B cell (primary cell): ENCODE measurements around the gene MAGI2. TPM values are rescaled to one million over a fixed set of nuclear protein-coding genes. Genes with fewer than 3 reads are reported as not detected.

ENCODE experiments used
- ATAC-seq: fragments of 200-7000 bp; cut with Tn5 transposase; one replicate; pipeline ENCODE4 v1.10.0; 2021; ENCODE audit warnings: low read depth, mild to moderate bottlenecking, moderate number of reproducible peaks, moderate library complexity
- CTCF ChIA-PET: fragments of 350-600 bp; sonication (Branson Sonifier 250); formaldehyde crosslinking; loops from one replicate; lab custom pipeline; 2021; ENCODE audit warnings: antibody characterized with exemption, inconsistent platforms; lab: Charles Lee
- POLR2A ChIA-PET: fragments of 350-600 bp; sonication (Branson Sonifier 250); formaldehyde crosslinking; loops from one replicate; lab custom pipeline; 2021; ENCODE audit warnings: antibody characterized with exemption; lab: Charles Lee
- DNase-seq: peaks from one replicate; pipeline ENCODE4 v3.0.0; 2013
- H2AFZ ChIP-seq: 2 replicates; pipeline ENCODE4 v1.6.1; 2012; ENCODE audit warnings: mild to moderate bottlenecking, low read depth, low read length; ENCODE audit not compliant: insufficient read depth, poor library complexity, severe bottlenecking
- H3K27ac ChIP-seq, 2 donors: 1 replicate in 1 of 2; 2 replicates in 1 of 2; pipeline ENCODE4 v1.5.1; 2012 to 2013; ENCODE audit warnings: low read length in 2 of 2, mild to moderate bottlenecking in 2 of 2, moderate library complexity in 1 of 2
- H3K27me3 ChIP-seq, 4 experiments: fragments of 200-600 bp in 1 of 4; sonication (generic) in 1 of 4; replicated peaks in 1 of 4; 1 replicate in 2 of 4; 2 replicates in 2 of 4; pipeline versions ENCODE4 v1.6.1 to v1.7.0; 2013 to 2016; ENCODE audit warnings: low read length in 3 of 4, mild to moderate bottlenecking in 2 of 4, mixed read lengths in 1 of 4, moderate library complexity in 1 of 4; ENCODE audit not compliant: insufficient read depth in 4 of 4, control insufficient read depth in 3 of 4; ENCODE audit errors: control extremely low read depth in 1 of 4
- H3K36me3 ChIP-seq, 2 experiments: replicated peaks in 1 of 2; 1 replicate in 1 of 2; 2 replicates in 1 of 2; pipeline versions ENCODE4 v1.6.1 to v1.7.1; 2013; ENCODE audit warnings: low read length in 1 of 2; ENCODE audit not compliant: insufficient read depth in 2 of 2, control insufficient read depth in 1 of 2; ENCODE audit errors: control extremely low read depth in 1 of 2, extremely low read depth in 1 of 2
- H3K4me1 ChIP-seq, 2 donors: fragments of 200-600 bp in 1 of 2; sonication (generic) in 1 of 2; 1 replicate in 1 of 2; 2 replicates in 1 of 2; pipeline versions ENCODE4 v1.5.1 to v1.6.1; 2013 to 2017; ENCODE audit warnings: low read length in 2 of 2; ENCODE audit not compliant: control insufficient read depth in 2 of 2, insufficient read depth in 2 of 2
- H3K4me2 ChIP-seq: replicated peaks from 2 replicates; pipeline ENCODE3; 2012; ENCODE audit warnings: mild to moderate bottlenecking, low read depth, low read length; ENCODE audit not compliant: poor library complexity, severe bottlenecking
- H3K4me3 ChIP-seq, 5 experiments: fragments of 200-600 bp in 1 of 5; sonication (generic) in 1 of 5; 1 replicate in 3 of 5; 2 replicates in 2 of 5; pipeline versions ENCODE4 v1.5.1 to v1.7.0; 2011 to 2016; ENCODE audit warnings: low read length in 4 of 5, mild to moderate bottlenecking in 4 of 5, low read depth in 2 of 5, control low read depth in 1 of 5, moderate library complexity in 1 of 5; ENCODE audit not compliant: insufficient read depth in 1 of 5; ENCODE audit errors: control extremely low read depth in 1 of 5, extremely low read depth in 1 of 5
- H3K79me2 ChIP-seq: fragments of 200-600 bp; sonication (generic); one replicate; pipeline ENCODE4 v1.6.0; 2016; ENCODE audit warnings: low read length; ENCODE audit not compliant: control insufficient read depth, insufficient read depth
- H3K9ac ChIP-seq: fragments of 200-600 bp; sonication (generic); 2 replicates; pipeline ENCODE4 v1.6.1; 2017; ENCODE audit warnings: mild to moderate bottlenecking, low read length, moderate library complexity
- H3K9me3 ChIP-seq, 3 donors: one replicate each; pipeline versions ENCODE4 v1.6.1 to v1.7.1; 2013; ENCODE audit warnings: low read length in 2 of 3; ENCODE audit not compliant: control insufficient read depth in 2 of 3, insufficient read depth in 1 of 3; ENCODE audit errors: control extremely low read depth in 1 of 3
- H4K20me1 ChIP-seq: 2 replicates; pipeline ENCODE4 v1.6.0; 2012; ENCODE audit warnings: mild to moderate bottlenecking, low read length; ENCODE audit not compliant: insufficient read depth, control insufficient read depth, poor library complexity, severe bottlenecking
- H3K27ac Mint-ChIP-seq: one replicate; pipeline ENCODE4 v1.8.0; 2021; ENCODE audit warnings: mixed read lengths
- H3K27me3 Mint-ChIP-seq: one replicate; pipeline ENCODE4 v1.8.0; 2021; ENCODE audit warnings: mixed read lengths
- H3K4me1 Mint-ChIP-seq: one replicate; pipeline ENCODE4 v1.8.0; 2021; ENCODE audit warnings: mixed read lengths
- H3K4me3 Mint-ChIP-seq: one replicate; pipeline ENCODE4 v1.8.0; 2021; ENCODE audit warnings: mixed read lengths
- H3K9me3 Mint-ChIP-seq: one replicate; pipeline ENCODE4 v1.8.0; 2022; ENCODE audit warnings: mixed read lengths; ENCODE audit not compliant: insufficient read depth
- CTCF ChIP-seq: fragments of 200-600 bp; IDR thresholded peaks from one replicate; pipeline ENCODE4 v1.8.0; 2022; ENCODE audit warnings: antibody characterized with exemption, mild to moderate bottlenecking
- EZH2 ChIP-seq: IDR thresholded peaks from 2 replicates; pipeline ENCODE4 v1.6.1; 2012; ENCODE audit warnings: borderline replicate concordance, low read depth, mild to moderate bottlenecking, moderate library complexity, low read length; ENCODE audit not compliant: insufficient read depth, poor library complexity, severe bottlenecking
- WGBS: methylation state at CpG from one replicate; pipeline ENCODE4 v1.1.5; 2013; ENCODE audit warnings: missing lambda C conversion rate; ENCODE audit not compliant: insufficient coverage; 5-methylcytosine and 5-hydroxymethylcytosine counted together
- intact Hi-C: fragments of 100-400 bp; cut with micrococcal nuclease; formaldehyde crosslinking; loops from one replicate; pipeline ENCODE4 v1.10.0; 2022
- polyA plus RNA-seq: library from polyadenylated mRNA; depleted of rRNA; stranded (reverse); fragments of >200 nt; gene quantifications from 2 replicates; pipeline ENCODE4 v1.2.3, GENCODE V29; 2012
- total RNA-seq, 2 donors: library from RNA; stranded (reverse); fragments of 120-200 nt in 1 of 2; gene quantifications; 1 replicate in 1 of 2; 2 replicates in 1 of 2; pipeline versions ENCODE4 v1.2.3 to v1.2.4, GENCODE V29; 2013 to 2022

Gene MAGI2
- total and polyA plus RNA-seq, 2 donors (not counting 1 experiment from before 2014, with no cell fraction given), result 0.16 to 0.64 TPM

DNA sequence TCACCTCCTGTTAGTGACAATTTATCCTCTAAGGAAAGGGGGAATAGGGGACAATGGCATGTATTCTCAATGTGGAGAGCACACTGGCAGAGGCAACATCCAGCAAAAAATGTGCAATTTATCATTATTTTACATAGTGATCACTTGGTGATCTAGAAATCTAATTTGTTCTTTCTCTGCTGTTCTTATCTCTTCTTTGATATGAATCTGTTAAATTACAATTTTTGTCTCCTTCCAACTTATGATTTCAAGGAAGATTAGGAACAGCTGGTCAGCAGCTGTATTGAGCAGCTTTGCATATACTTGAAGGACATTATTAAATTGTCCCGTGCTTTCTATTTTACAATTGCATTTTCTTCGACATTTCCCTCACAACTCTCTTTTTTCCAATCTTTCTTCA lies 213.1 kb downstream of the MAGI2 start:
- no peak for TF ChIP-seq CTCF
- TF ChIP-seq EZH2, result no peak
- no peak for DNase-seq
- Histone ChIP-seq H3K27me3 (no peaks in the 10 kb centered on the region), H3K4me1 (no peaks in the 10 kb centered on the region), H4K20me1 (no peaks in the 10 kb centered on the region), H3K9me3 (peaks cover 0 to 4% (median 2%) of the 10 kb centered on the region in 3 donors), H3K36me3 (no peaks in the 10 kb centered on the region), H3K4me2 (no peak overlapping the region), H3K4me3 (no peak overlapping the region), H3K79me2 (no peaks in the 10 kb centered on the region), H2AFZ (no peak overlapping the region), H3K27ac (no peak overlapping the region), H3K9ac (no peak overlapping the region)
- peaks cover 9% of the 10 kb centered on the region for H3K9me3 Mint-ChIP-seq
- WGBS, result 100% methylated on average over 1 of the region's 2 CpGs
- no peak overlapping the region for H3K27ac Mint-ChIP-seq
- no peaks in the 10 kb centered on the region for H3K4me1 Mint-ChIP-seq
- intact Hi-C loops, result no loop called here
- H3K4me3 Mint-ChIP-seq, result no peak overlapping the region
- ChIA-PET CTCF (no interaction called here), POLR2A (no interaction called here)
- no peak for ATAC-seq
- H3K27me3 Mint-ChIP-seq, result no peaks in the 10 kb centered on the region

DNA sequence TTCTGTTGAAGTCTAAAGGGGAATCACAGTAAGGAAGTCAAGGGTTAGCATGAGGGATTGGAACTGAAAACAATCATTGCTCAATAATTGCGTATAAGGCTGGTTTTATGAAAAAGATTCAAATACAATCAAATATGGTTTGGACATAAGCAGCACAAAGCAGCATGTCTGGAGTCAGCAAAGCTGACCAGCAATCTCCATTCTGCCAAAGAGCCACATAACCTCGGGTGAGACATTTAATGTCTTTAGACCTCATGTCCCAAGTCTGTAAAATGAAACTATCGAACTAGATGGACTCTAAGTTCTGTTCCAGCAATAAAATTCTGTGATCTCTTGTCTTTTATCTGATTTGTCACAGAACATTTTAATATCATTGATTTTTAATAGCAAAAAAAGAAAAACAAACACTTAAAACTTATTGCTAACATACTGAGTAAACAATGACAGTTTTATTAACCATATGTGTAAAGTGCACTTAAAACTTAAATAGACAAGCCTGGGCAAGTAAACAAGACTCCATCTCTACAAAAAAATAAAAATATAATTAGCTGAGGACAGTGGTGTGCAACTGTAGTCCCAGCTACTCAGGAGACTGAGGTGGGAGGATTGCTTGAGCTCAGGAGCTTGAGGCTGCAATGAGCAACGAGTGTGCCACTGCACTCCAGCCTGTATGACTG lies 217.0 kb downstream of the MAGI2 start:
- Histone ChIP-seq H3K4me3 (no peak overlapping the region), H3K27ac (no peak overlapping the region), H3K9me3 (peaks cover 0 to 2% (median 0%) of the 10 kb centered on the region in 3 donors), H3K4me2 (no peak overlapping the region), H3K4me1 (no peaks in the 10 kb centered on the region), H3K79me2 (no peaks in the 10 kb centered on the region), H3K9ac (no peak overlapping the region), H3K36me3 (no peaks in the 10 kb centered on the region), H3K27me3 (no peaks in the 10 kb centered on the region), H2AFZ (no peak overlapping the region), H4K20me1 (no peaks in the 10 kb centered on the region)
- intact Hi-C loops, result no loop called here
- CTCF ChIA-PET, result no interaction called here
- Mint-ChIP-seq H3K27me3 (no peaks in the 10 kb centered on the region), H3K27ac (no peak overlapping the region), H3K9me3 (peaks cover 9% of the 10 kb centered on the region), H3K4me1 (no peaks in the 10 kb centered on the region), H3K4me3 (no peak overlapping the region)
- POLR2A ChIA-PET, result no interaction called here
- ATAC-seq (no peak), DNase-seq (no peak)
- 100% methylated on average over 1 of the region's 4 CpGs for WGBS
- TF ChIP-seq EZH2 (no peak), CTCF (no peak)
